Measurements from ENCODE around the gene SLC16A5.

GRCh38 chr17:75152922-75153779 lies 65.4 kb downstream of the SLC16A5 start:
- TF ChIP-seq, protein P1, sequence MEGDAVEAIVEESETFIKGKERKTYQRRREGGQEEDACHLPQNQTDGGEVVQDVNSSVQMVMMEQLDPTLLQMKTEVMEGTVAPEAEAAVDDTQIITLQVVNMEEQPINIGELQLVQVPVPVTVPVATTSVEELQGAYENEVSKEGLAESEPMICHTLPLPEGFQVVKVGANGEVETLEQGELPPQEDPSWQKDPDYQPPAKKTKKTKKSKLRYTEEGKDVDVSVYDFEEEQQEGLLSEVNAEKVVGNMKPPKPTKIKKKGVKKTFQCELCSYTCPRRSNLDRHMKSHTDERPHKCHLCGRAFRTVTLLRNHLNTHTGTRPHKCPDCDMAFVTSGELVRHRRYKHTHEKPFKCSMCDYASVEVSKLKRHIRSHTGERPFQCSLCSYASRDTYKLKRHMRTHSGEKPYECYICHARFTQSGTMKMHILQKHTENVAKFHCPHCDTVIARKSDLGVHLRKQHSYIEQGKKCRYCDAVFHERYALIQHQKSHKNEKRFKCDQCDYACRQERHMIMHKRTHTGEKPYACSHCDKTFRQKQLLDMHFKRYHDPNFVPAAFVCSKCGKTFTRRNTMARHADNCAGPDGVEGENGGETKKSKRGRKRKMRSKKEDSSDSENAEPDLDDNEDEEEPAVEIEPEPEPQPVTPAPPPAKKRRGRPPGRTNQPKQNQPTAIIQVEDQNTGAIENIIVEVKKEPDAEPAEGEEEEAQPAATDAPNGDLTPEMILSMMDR (IDR thresholded peaks at IDR 0.05; ENCODE audit: insufficient read depth, low read depth, low read length), result no peak
- TF ChIP-seq EZH2 (IDR thresholded peaks at IDR 0.05; ENCODE audit: insufficient read depth, low read length), result no peak

Measured in astrocyte (in vitro differentiated cells and primary cell).